Measurements from ENCODE around the gene IFT57. TPM values are rescaled to one million over a fixed set of nuclear protein-coding genes. Genes with fewer than 3 reads are reported as not detected.

IFT57 gene
- total and polyA plus RNA-seq, 2 of the 8 experiments (the other 6 are each of a cell fraction or from before 2014, with no cell fraction given) = 15.1 to 27.8 TPM

Other genes starting within 250 kb of the IFT57 start
- 19.3 and 21.3 TPM in 2 replicates for gene CD47, start 131.4 kb downstream of the IFT57 start, total RNA-seq (2021; fragmentation: NEBNext Ultra II Directional; extraction: Animal tissue kit (Norgen Biotek cat#: 25700))
- 9.0 and 14.4 TPM in 2 replicates for gene CD47, start 131.4 kb downstream of the IFT57 start, polyA plus RNA-seq (2011; rRNA removed)
- not detected in 2 replicates for gene HHLA2, start 74.1 kb upstream of the IFT57 start, total RNA-seq (2021; fragmentation: NEBNext Ultra II Directional; extraction: Animal tissue kit (Norgen Biotek cat#: 25700))
- not detected in 2 replicates for gene HHLA2, start 74.1 kb upstream of the IFT57 start, polyA plus RNA-seq (2011; rRNA removed)